ENCODE measurements around the gene NACC2.

Gene NACC2

DNA sequence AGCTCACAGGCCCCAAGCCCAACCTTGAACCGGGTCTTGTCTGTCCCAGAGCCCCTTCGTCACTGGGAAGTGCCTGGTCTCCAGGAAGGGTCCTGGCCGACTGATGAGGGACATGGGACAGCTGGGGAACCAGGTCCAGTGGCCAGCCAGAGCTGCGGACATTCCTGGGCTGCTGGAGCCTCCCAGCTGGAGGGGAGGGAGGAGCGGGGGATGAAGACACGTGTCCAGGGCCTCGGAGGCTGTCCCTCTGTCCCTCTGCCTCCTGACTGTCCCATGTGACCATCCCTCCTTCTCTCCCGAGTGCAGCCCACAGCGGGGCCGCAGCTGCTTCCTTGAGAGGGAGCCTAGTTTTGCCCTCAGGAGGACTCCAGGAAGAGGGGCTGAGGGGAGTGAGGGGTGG, 92.2 kb downstream of the NACC2 start:
- in situ Hi-C loops (cut with MboI; ENCODE audit: low sequenced_read_pairs): no loop called here

DNA sequence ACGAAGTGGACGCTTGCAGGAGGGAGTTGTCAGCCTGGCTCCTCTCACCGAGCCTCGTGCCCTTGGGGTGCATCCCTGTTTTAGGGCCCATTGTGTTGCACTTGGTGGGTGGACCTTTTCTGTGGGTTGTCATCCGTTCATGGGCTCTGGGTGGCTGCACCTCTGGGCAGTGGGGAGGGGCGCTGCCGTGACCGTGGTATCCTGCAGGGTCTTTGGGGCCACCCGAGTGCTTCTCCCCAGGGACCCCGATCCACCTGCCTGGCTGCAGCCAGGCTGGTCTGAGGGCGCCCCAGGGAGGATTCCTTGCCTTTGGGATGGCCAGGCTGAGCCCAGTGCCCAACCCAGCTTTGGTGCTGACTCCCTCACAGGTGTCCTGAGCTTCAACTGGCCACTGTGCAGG, 92.9 kb downstream of the NACC2 start:
- in situ Hi-C loops (cut with MboI; ENCODE audit: low sequenced_read_pairs): no loop called here

DNA sequence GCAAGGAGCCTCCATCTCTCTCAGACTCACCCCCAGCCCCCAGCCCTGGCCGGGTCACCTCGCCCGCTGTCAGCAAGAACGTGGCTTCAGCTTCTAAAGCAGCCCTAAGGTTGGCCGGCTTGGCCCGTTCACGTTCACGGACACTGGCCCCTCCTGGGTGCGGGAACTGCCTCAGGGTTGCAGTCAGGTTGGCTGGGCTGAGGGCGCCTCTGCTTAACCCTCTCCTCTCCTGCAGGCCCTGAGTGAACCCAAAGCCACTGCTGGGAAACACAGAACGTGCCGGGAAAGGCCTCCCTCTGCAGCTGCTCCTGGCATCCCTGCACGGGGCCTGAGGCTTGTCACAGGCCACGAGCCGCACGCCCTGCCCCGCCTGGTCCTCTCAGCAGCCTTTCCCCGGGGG, 93.9 kb downstream of the NACC2 start:
- in situ Hi-C loops (cut with MboI; ENCODE audit: low sequenced_read_pairs): no loop called here

DNA sequence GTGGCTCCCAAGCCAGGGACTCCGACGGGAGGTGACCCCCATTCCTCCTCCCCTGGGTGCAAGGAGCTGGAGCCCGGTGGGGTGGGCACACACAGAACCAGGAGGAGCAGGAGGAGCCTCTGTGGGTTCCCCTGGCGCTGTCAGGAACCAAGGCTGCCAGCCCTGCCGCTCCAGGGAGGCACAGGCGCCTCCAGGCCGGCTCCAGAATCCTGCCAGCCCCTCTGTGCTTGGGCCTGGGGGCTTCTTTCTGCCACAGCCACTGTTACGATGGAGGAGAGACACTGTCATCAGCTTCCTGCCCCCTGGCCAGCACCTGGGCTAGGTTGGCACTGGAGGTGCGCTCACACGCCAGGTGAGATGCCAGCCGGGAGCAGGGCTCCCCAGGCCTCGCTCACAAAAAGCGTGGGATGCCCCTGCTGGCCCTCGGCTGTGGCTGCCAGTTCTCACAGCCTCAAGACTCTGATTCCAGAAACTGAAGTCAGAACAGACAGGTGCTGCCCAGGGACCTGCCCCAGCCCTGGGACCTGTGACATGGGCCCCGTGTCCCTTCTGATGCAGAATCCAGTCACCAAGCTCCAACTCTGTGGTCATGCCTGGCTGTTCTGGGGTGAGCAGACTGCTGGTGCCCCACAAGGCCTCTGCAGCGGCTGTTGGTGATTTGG, 96.5 kb downstream of the NACC2 start:
- in situ Hi-C loops (cut with MboI; ENCODE audit: low sequenced_read_pairs): no loop called here

DNA sequence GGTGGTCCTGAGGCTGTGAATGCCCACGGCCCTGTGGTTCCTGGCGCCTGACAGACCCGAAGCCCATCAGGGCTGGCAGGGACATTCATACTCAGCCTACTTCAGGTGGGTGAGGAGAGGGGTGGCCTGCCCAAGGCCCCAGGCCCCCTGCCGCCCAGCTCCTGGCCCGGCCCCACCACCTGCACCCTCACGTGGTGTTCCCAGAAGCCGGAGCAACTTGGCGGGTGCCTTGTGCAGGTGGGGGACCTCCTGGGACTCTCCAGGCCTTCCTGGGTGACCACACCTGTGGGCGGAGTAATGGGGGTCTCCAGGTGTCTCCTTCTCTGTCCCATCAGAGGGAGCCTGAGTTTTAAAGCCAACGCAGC, 97.1 kb downstream of the NACC2 start:
- in situ Hi-C loops (cut with MboI; ENCODE audit: low sequenced_read_pairs): no loop called here

DNA sequence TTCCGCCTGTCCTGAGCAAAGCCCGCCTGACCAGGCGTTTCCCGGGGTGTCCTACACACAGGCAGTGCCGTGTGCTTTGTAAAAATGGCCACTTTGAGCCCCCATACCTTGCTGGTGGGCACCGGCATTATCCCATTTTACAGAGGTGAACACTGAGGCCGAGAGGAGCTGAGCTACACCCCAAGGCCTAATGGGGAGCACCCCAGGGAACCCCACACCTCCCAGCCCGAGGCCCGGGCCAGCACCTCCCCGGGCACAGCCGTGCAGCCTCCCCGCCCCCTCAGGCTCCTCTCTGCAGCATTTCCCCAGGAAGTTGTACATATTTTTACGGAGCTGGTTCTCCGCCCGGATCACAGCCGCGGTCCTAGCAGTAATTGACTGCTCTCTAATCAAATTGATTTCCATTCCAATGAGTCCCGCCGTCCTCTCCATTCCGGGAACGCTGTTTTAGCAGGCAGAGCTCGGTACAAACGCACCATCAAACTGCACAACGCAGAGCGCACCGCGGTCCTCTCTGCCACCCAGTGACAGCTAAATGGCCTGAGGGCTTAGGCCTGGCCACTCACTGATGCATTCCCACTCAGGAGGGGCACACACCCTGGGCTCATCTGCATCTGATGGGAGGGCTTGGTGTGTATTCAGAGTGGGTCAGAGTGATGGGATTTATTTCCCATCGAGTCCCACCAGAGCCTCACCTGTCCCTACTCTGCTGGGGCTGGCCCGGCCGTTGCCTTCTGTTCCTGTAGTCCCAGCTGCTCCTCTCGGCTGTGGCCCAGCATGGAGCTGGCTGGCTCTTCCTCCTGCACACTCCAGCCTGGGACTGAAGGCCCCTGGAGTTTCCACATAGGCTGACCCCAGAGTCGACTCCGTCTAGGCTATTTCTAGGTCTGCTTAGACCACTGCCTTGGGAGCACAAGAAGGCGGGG, 97.7 kb downstream of the NACC2 start:
- in situ Hi-C loops (cut with MboI; ENCODE audit: low sequenced_read_pairs): no loop called here

DNA sequence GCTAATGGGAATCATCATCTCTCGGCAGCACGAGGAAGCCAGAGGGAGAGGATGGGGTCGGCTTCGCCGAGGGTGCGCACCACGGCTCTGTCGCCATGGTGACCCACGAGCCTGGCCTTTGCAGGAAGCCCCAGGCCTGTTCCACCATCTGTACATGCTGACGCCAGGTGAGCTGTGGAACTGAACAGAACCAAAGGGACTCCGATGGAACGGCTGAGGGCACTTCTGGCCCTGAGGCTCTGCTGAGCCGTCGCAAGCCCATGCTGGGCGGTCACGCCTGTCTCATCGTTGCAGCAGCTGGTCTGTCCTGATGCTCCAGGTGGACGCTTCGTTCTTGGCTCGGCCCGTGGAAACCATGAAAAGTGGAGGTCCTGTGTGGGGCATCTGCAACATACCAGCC, 99.3 kb downstream of the NACC2 start:
- in situ Hi-C loops (cut with MboI; ENCODE audit: low sequenced_read_pairs): no loop called here

DNA sequence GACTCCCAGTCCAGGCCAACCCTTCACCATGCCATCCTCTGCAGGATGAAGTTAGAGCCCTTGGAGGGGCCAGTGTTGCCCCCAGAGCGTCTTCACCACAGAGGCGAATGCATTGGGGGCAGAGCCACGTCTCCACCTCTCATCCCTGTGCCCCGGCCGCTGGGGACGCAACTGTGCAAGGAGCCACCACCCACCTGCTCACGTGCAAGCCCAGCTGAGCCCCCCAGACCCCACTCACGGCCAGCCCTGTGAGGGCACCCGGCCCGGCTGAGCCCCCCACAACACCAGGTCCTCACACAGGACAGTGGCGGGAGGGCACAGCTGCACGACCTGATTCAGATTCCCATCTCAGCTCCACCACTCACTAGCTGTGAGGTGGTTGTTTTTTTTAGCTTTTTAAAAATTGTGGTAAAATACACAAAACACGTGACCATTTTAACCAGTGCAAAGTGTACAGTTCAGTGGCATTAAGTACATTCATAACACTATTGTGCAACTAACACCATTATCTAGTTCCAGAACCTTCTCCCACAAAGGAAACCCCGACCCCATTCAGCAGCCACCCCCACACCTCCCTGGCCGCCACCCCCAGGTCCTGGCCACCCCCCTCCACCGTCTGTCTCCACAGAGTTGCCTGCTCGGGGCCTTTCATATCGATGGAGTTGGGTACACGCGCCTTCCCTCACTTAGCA, 100.4 kb downstream of the NACC2 start:
- in situ Hi-C loops (cut with MboI; ENCODE audit: low sequenced_read_pairs): no loop called here

DNA sequence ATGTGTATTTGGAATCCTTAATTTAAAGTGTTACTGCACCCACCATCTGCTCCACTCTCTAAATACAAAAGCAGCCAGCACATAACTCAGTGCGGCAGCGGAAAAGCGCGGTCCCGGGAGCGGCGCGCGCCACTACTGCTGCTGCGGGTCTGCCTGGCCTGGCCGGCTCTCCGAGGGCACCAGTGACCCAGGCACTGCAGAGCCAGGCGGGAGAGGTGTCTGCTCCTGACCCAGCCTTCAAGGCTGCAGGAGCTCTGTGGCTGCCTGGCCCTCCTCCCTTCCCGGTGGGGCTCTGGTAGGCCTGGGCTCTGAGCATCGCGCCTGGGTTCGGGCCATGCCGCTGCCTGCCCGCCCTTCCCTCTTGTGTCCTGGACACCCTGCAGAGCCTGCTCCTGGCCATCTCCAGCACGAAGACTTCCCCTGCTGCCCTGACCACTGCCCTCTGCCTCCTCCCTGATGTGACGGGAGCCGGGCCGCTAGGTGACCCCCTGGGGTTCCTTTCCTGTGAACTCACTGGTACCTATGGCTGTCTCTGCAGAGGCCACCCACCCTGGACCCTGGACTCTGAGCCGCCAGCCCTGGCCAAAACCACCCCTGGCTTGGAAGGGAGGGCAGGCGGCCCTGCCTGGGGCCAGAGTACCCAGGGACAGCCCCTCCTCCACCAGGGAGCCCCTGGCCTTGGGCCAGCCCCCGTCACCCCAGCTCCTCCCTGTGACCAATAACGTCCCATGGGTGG, 101.2 kb downstream of the NACC2 start:
- in situ Hi-C loops (cut with MboI; ENCODE audit: low sequenced_read_pairs): no loop called here

DNA sequence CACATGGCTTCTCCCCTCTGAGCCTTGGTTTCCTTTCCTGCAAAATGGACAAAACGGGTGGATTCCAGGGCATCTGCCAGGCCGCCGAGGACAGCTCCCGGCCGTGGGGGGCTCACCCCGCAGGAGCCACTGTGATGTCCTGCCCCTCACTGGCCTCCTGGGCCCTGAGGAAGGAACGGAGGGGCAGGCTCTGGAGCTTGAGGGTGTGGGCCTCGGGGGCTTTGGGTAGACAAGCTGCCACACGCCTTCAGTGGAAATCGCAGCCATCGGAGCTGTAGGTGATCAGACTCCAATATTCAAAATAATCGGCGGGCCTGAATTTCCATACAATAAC, 101.7 kb downstream of the NACC2 start:
- in situ Hi-C loops (cut with MboI; ENCODE audit: low sequenced_read_pairs): no loop called here

DNA sequence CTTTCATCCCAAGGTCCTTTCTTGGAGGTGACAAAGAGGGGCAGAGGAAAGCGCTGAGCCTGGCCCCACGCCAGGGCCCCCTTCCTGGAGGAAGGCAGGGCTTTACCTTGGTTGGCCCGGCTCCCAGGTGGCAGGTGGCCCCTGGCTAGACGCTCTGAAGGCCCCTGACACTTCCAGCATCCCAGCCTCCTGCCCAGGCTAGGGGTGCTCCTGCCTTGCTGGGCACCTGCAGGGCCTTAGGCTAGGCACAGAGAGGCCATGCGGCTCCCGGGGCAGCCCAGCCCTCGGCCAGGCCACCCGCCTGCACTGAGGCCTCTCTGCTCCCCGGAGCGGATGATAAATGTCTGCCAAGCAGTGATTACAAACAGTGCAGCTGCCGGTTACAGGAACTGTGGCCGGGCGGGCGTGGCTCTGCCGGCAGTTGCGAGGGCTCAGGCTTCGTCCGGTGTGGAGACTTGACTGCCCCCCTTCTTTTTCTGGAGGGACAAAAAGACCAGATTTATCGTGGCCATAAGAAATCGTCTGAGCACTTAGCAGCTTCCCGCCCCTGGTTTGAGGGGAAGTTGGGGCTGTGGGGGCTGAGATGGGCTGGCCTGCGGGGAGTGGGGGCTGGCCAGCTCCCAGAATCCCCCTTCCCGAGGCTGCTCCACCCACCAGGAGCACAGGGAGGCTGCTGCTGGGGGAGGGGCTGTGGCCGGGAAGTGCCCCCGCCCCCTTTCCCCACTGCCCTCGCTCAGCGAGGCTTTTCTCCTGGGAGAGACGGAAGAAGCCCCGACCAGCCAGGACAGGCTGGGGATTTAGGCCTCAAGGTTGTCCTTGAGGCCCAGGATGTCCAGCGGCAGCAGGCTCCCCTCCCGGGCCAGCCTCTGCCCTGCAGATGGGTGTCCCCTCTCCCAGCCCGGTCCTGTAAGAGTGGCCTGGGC, 102.3 kb downstream of the NACC2 start:
- in situ Hi-C loops (cut with MboI; ENCODE audit: low sequenced_read_pairs): no loop called here

DNA sequence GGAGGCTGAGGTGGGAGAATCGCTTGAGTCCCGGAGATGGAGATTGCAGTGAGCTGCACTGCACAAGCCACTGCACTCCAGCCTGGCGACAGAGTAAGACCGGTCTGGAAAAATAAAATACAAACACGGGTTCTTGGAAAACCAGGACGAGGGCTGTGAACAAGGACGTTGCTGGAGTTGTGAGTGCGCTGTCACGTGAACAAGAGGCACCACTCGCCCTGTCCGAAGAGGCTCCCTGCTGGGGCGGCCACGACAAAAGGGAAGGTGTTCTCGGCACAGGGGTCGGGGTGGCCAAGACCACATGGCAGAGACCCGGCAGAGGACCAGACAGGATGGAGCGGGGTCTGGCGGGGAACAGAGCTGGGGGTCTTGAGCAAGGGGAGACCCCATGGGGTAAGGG, 103.3 kb downstream of the NACC2 start:
- in situ Hi-C loops (cut with MboI; ENCODE audit: low sequenced_read_pairs): no loop called here

DNA sequence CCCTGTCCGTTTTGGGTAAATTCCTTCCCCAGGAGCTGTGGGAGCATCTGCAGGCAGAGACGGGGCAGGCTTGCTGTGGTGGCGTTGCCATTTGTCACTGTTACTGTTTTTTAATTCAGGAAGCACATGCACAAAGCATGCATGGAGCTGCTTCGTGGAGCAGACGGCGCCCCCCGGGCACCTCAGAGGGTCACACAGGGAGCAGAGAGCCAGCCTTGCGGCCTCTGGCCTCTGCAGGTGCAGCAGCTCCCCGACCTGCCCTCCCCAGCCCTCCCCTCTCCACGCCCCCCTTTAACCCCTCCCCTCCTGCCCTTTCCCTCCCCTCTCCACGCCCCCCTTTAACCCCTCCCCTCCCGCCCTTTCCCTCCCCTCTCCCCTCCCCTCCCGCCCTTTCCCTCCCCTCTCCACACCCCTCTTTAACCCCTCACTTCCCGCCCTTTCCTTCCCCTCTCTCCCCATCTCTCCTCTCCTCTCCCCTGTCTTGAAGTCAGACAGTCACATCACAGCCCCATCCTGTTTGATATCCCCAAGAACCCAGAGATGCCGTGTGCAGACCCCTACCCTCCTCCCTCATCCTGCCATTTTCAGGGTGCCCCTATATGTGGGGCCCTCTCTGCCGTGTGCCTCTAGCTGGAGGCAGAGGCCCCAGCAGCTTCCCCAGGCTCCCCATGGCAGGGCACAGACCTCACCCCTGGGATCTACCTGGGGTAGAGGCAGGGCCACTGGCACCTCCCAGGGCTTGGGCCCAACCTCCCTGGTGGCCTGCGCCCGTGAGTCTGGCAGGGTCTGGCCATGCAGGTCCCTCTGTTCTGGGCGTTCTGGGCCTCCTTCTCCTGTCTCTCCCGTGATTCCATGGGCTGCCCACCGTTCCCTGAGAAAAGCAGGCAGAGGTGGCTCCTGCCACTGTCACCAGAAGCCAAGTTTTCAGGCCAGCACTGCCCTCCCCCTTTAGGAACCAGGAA, 104.3 kb downstream of the NACC2 start:
- in situ Hi-C loops (cut with MboI; ENCODE audit: low sequenced_read_pairs): no loop called here

DNA sequence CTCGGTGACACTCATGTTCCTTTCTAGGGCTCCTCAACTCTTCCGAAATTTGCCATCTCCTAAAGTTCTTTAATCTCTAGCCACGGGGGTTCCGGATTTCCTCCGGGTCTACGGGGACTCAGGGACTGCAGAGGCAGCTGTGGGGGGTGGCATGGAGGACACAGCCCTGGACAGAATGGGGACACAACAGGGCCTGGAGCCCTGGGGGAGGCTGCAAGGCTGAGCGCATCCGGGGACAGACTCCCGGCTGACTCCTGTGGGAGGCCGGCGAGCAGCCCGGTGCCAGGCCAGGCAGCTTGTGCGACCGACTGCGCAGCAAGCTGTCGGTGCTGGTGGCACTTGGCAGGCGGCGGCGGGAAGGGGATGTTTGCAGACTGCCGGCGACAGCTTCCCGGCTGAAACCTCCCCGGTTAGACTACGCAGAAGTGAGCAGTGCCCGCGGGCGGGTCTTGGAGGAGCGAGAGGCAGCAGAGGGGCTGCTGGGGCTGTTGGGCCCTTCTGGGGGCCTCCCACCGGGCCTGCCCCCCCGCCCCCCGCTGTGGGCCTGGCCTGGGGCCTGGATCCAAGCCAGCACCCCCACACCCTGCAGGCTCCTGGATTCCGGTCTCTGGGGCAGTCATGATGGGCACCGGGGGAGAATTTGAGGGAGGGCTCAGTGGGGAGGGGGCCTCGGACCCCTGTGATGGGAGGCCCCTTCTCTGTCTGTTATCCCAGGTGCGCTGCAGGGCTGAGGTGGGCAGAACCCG, 105.2 kb downstream of the NACC2 start:
- in situ Hi-C loops (cut with MboI; ENCODE audit: low sequenced_read_pairs): no loop called here

DNA sequence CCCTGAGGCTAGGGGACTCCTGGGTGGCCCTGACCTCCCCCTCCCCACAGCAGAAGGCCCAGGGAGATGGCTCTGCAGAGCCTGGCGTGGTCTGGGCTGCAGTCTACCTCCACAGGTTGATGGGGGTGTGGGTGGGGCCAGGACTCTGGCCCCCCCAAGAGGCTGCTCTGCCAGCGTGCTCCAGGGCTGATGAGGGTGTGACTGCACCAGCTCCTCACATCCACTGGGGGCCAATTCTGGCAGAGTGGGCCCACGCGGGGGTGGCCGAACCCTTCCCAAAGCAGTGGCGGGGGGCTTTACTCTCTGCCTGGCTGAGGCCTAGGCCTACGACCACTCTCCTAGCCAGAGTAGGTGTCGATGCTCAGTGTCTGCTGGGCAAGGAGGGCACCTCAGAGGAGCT, 105.9 kb downstream of the NACC2 start:
- in situ Hi-C loops (cut with MboI; ENCODE audit: low sequenced_read_pairs): no loop called here

DNA sequence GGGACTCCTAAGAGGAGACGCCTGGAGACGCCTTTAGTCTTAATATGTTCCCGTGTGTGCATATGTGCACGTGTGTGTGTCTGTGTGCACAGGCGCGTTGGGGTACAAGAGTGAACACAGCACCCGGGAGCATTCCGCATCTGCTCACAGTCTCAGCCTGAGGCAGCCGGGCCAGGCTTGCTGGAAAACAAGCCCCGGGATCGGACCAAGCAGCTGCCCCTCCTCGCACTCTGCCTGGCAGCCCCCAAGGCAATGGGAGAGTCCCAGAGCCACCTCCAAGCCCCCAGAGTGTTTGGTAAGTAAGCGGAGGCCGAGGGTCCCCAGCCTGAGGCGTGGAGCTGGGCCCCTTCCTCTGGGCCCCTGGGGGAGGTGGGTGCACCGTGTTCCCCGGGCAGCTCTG, 106.6 kb downstream of the NACC2 start:
- in situ Hi-C loops (cut with MboI; ENCODE audit: low sequenced_read_pairs): no loop called here

DNA sequence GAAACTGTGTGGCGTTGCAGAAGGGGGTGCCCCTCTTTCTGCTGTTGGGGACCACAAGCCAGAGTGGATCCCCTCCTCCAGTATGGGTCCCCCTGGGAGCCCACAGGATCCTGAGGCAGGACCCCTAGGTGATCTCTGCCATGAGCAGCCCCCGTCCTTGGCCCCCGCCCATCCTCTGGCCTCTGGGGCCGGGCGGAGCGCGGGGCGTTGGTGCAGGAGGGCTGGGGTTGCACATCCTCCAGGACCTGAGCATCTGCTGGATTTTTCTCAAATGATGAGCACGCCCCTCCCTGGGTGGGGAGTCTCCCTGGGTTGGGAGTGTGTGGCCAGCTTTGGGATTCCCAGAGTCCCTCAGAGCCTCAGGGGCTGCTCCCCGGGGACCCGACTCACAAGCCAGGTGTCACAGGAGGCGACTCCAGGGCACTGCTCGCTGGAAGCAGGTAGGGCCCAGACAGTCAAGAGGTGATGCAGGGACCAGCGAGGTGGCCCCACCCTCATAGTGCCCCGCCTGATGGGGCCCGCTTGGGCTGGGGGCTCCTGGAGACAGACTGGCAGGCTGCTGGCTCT, 107.2 kb downstream of the NACC2 start:
- in situ Hi-C loops (cut with MboI; ENCODE audit: low sequenced_read_pairs): no loop called here

DNA sequence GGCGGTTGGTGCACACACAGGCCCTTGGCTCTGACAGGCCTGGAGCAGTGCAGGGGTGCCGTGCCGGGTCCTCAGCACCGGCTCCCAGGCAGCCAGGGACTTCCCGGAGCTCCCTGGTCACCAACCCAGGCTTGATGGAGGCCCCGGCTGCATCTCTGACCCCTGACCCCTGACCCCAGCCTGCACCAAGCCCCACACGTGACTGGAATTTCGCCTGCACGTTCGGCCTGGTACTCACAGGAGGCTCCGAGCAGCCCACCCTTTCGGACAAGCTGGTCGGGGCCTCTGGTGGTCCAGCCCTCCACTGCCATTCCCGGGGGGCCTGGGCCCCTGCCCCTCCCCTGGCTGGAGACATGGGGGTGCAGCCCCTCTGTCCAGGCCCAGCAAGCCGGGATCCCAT, 108.5 kb downstream of the NACC2 start:
- in situ Hi-C loops (cut with MboI; ENCODE audit: low sequenced_read_pairs): no loop called here

Data from HL-60/S4 (cell line).